ENCODE results near the gene ATF7IP2. TPM values are rescaled to one million over a fixed set of nuclear protein-coding genes. Genes with fewer than 3 reads are reported as not detected.

ATF7IP2 gene
- total RNA-seq, 1 donor from 2014 or later: 50.6 TPM

DNA sequence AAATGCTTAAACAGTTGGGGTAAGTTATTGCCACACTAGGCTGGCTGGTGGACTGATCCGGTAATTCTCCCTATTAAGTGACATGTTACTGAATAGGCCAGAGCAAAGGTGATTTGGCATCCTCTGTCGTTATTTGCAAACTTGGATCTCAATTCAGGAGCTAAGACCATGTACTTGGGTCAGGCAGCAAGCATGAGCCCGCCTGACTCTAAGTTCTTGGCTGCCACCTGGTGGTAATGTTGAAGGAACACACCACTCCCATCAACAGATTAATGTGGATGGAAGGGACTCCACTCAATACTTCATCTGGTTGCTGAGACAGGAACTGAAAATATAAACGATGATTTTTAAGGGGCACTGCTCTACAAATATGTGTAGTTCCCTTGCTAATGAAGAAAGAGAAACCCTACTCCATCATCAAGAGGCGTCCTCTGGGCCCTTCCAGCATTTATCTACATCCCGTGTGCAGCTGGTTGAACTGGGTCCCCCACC is 123.7 kb downstream of the ATF7IP2 start:
- intact Hi-C loops (cut with micrococcal nuclease): loop anchor here (1.0 to 5.0 kb wide), 5 partner anchors 195 to 1942 kb away; no protein-coding TSS in a partner anchor

GRCh38 chr16:10510279-10510678 is 124.4 kb downstream of the ATF7IP2 start:
- intact Hi-C loops (cut with micrococcal nuclease): loop anchor here (5.0 kb wide), 1 partner anchor 207 kb away; no protein-coding TSS in a partner anchor

DNA sequence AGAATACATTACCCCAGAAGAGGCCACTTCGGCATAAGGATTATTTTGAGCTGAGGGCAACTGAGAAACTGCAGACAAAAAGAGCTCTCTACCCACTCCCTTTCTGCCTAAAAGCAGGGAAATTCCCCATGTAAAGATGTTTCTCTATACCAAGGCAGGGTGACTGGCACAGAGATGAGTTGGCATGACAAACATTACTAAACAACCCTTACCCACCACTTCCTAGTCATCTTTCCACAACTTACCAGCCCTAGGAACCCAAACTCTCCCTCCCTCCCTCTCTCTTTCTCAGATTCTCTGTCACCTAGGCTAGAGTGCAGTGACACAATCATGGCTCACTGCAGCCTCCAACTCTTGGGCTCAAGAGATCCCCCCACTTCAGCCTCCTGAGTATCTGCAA is 126.0 kb downstream of the ATF7IP2 start:
- intact Hi-C loops (cut with micrococcal nuclease): loop anchor here (5.0 kb wide), 1 partner anchor 205 kb away; no protein-coding TSS in a partner anchor

DNA sequence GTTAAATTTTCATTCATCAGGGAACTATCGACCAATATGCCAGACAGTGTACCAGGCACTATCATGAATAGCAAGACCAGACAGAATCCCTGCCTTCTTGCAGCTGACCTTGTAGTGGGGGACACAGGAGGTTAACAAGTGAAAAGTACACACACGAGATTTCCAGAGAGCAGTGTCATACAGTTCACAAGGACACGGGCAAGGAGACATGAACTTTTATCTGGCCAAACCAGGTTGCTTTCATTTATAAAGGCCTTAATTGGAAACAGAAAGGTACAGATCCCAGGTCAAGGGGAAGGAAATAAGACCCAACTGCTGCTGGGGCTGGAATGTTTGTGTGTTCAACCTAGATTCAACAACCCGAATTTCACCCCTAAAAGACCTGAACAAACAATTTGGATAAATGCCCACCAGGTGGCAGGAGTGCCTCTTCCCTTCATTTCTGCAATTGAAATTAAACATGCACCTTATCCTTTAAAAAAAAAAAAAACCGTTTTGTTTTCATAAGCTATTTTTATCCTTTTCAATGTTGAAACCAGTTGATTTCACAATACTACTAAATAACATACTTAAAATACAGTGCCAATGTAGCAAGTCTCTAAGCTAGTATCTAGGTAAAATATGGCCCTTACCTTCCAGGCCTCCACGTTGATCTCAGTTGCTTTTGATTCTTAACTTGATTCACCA is 128.7 kb downstream of the ATF7IP2 start:
- intact Hi-C loops (cut with micrococcal nuclease): loop anchor here (1.0 to 5.0 kb wide), 3 partner anchors 203 to 404 kb away; no protein-coding TSS in a partner anchor

- intact Hi-C loops (cut with micrococcal nuclease): no loop called here
These were observed 132.0 kb downstream of the ATF7IP2 start for GRCh38 chr16:10517868-10518267.

GRCh38 chr16:10518479-10519041 is 132.7 kb downstream of the ATF7IP2 start:
- intact Hi-C loops (cut with micrococcal nuclease): no loop called here

DNA sequence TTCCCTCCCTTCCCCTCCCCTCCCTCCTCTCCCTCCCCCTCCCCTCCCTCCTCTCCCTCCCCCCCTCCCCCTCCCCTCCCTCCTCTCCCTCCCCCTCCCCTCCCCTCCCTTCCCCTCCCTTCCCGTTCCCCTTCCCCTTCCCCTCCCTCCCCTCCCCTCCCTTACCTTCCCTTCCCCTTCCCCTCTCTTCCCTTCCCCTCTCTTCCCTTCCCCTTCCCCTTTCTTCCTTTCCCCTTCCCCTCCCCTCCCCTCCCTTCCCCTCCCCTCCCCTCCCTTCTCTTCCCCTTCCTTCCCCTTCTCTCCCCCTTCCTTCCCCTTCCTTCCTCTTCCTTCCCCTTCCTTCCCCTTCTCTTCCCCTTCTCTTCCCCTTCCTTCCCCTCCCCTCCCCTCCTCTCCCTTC is 133.4 kb downstream of the ATF7IP2 start:
- intact Hi-C loops (cut with micrococcal nuclease): no loop called here

DNA sequence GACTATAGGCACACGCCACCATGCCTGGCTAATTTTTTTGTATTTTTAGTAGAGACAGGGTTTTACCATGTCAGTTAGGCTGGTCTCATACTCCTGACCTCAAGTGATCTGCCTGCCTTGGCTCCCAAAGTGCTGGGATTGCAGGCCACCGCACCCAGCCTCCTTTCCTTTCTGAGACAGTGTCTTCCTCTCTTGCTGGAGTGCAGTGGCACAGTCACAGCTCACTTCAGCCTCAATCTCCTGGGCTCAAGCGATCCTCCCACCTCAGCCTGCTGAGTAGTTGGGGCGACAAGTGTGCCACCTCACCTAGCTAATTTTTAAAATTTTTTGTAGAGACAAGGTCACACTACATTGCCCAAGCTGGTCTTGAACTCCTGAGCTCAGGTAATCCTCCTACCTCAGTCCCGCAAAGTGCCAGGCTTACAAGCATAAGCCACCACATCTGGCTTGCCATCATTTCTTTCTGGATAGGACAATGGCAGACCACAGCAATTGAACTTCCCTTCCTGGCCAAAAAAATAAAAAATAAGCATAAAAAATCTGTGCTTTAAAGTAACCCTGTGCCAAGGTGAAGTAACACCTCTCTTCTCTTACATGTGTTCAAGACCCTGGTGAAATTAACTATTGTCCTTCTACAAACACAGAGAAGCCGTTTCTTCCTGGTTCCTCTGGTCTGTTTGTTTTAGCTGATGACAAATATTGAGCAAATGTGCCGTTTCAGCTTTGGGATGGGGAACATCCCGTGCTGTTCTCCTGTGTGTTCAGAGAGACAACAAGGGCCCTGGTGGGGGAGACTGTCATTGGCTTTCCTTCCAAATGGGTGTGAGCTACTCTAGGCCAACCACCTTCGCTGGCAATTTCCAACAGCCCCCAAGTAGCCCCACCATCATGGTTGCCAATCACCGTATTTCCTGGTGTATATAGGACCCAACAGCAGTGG is 134.3 kb downstream of the ATF7IP2 start:
- intact Hi-C loops (cut with micrococcal nuclease): no loop called here

DNA sequence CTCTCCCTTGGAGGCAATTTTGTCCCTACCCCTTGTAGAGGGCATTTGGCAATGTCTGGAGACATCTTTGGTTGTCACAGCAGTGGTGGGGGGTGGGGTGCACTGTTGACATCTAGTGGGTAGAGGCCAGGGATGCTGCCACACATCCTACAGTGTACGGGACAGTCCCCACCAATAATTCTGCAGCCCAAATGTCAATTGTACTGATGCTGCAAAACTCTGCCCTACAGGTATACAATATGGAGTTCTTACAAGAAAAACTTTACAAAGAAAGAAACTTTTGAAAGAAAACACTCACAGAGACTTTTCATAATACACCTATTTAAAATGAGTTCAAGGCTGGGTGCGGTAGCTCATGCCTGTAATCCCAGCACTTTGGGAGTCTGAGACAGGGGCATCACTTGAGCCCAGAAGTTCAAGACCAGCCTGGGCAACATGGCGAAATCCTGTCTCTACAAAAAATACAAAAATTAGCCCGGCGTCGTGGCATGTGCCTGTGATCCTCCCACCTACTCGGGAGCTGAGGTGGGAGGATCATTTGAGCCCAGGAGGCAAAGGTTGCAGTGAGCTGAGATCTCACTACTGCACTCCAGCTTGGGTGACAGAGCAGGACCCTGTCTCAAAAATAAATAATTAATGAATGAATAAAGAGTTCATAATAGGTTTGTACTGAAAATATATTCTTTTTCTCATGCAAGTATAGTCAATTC is 135.2 kb downstream of the ATF7IP2 start:
- intact Hi-C loops (cut with micrococcal nuclease): loop anchor here (1.0 kb wide), 2 partner anchors 216 to 397 kb away; no protein-coding TSS in a partner anchor

DNA sequence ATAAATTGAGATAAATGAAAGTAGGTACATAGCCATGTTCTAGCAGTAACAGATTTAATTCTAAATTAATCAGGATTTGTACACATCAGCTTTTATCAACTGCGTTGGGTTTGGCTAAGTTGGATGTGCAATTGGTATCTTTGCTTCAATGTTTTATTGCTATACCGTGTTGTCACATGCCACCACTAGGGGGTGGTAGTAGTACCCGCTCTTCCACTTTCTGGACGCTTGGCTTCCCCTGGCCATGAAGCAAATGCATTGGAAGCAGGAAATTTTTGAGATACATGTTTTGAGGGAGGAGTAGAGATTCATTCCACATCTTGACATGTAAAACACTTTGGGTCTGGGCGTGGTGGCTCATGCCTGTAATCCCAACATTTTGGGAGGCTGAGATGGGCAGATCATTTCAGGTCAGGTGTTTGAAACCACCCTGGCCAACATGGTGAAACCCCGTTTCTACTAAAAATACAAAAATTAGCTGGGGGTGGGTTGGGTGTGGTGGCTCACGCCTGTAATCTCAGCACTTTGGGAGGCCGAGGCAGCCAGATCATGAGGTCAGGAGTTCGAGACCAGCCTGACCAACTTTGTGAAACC is 135.9 kb downstream of the ATF7IP2 start:
- intact Hi-C loops (cut with micrococcal nuclease): loop anchor here (1.0 kb wide), 2 partner anchors 216 to 397 kb away; no protein-coding TSS in a partner anchor

GRCh38 chr16:10522966-10523365 is 137.1 kb downstream of the ATF7IP2 start:
- intact Hi-C loops (cut with micrococcal nuclease): no loop called here

GRCh38 chr16:10525214-10525825 is 139.5 kb downstream of the ATF7IP2 start:
- intact Hi-C loops (cut with micrococcal nuclease): no loop called here

DNA sequence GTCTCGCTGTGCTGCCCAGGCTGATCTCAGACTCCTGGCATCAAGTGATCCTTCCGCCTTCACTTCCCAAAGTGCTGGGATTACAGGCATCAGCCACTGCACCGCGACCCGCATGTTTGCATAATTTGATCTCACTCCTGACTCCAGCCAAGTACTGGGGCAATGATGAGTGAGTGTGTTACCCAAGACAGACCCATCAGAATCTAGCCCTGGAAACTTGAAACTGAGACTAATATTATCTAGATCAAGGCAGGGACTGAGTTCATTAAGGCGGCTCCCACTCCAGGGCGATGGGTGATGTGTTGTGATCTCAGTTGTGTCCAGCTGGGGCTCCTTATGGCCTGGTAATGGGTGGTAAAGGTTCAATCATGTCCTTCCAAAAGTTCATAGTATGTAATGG is 141.1 kb downstream of the ATF7IP2 start:
- intact Hi-C loops (cut with micrococcal nuclease): no loop called here

- intact Hi-C loops (cut with micrococcal nuclease): no loop called here
These were observed 142.8 kb downstream of the ATF7IP2 start for GRCh38 chr16:10528635-10529034.

- intact Hi-C loops (cut with micrococcal nuclease): no loop called here
These were observed 144.2 kb downstream of the ATF7IP2 start for GRCh38 chr16:10529895-10530669.

- intact Hi-C loops (cut with micrococcal nuclease): no loop called here
These were observed 144.8 kb downstream of the ATF7IP2 start for GRCh38 chr16:10530685-10531084.

GRCh38 chr16:10531582-10531981 is 145.7 kb downstream of the ATF7IP2 start:
- intact Hi-C loops (cut with micrococcal nuclease): no loop called here
